HL-60 (cell line): Measurements from ENCODE around the gene NEU4.

Experiments
- SPI1 ChIP-seq: IDR thresholded peaks from 2 replicates; pipeline ENCODE4 v1.6.1; 2012; ENCODE audit warnings: low read depth, mild to moderate bottlenecking, borderline replicate concordance
- TF ChIP-seq, protein P1 (sequence below): IDR thresholded peaks from one replicate; pipeline ENCODE4 v1.5.1; 2011; ENCODE audit warnings: low read length, control low read depth, inconsistent platforms; ENCODE audit not compliant: insufficient read depth

DNA sequence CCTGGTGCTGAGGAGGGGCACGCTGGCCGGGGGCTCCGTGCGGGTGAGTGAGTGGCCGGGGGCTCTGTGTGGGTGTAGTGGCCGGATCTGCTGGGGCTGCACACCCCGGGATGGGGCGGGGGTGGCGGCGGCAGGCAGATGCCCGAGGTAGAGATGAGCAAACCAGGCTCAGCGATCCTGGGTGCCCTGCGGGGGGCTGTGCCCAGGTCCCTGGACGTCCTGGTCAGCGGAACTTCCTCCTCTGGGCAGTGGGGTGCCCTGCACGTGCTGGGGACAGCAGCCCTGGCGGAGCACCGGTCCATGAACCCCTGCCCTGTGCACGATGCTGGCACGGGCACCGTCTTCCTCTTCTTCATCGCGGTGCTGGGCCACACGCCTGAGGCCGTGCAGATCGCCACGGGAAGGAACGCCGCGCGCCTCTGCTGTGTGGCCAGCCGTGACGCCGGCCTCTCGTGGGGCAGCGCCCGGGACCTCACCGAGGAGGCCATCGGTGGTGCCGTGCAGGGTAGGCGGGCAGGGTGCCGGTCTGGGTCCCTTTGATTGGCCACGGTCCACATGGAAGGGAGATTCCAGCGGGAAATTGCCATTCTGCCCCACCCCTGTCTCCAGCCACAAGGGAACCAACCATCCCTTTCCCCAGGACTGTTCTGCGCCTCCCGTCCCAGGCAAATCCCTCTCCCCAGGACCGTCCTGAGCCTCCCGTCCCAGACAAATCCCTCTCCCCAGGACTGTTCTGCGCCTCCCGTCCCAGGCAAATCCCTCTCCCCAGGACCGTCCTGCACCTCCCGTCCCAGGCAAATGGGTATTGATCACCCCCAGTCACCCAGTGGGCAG is 5.9 kb downstream of the NEU4 start:
- TF ChIP-seq, protein P1, sequence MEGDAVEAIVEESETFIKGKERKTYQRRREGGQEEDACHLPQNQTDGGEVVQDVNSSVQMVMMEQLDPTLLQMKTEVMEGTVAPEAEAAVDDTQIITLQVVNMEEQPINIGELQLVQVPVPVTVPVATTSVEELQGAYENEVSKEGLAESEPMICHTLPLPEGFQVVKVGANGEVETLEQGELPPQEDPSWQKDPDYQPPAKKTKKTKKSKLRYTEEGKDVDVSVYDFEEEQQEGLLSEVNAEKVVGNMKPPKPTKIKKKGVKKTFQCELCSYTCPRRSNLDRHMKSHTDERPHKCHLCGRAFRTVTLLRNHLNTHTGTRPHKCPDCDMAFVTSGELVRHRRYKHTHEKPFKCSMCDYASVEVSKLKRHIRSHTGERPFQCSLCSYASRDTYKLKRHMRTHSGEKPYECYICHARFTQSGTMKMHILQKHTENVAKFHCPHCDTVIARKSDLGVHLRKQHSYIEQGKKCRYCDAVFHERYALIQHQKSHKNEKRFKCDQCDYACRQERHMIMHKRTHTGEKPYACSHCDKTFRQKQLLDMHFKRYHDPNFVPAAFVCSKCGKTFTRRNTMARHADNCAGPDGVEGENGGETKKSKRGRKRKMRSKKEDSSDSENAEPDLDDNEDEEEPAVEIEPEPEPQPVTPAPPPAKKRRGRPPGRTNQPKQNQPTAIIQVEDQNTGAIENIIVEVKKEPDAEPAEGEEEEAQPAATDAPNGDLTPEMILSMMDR: no peak
- TF ChIP-seq SPI1: no peak
